Kidney epithelial cell (primary cell): Measurements from ENCODE around the gene SEMA3E. TPM values are rescaled to one million over a fixed set of nuclear protein-coding genes. Genes with fewer than 3 reads are reported as not detected.

ENCODE experiments used
- DNase-seq: peaks from one replicate; pipeline ENCODE4 v3.0.0-alpha.2; 2010; ENCODE audit warnings: low read depth
- H3K27me3 ChIP-seq: 2 replicates; pipeline ENCODE4 v1.6.0; 2011; ENCODE audit warnings: low read length; ENCODE audit not compliant: control insufficient read depth, insufficient read depth
- H3K36me3 ChIP-seq: 2 replicates; pipeline ENCODE4 v1.5.1; 2011; ENCODE audit warnings: low read length; ENCODE audit not compliant: control insufficient read depth, insufficient read depth
- H3K4me3 ChIP-seq: 2 replicates; pipeline ENCODE4 v1.5.1; 2011; ENCODE audit warnings: low read depth, mild to moderate bottlenecking, control low read depth, low read length
- total RNA-seq: library from RNA; depleted of rRNA; stranded (reverse); fragments of >200 nt; gene quantifications from 2 replicates; pipeline ENCODE4 v1.2.3, GENCODE V29; 2015
- TF ChIP-seq, protein P1 (sequence below): IDR thresholded peaks from 2 replicates; pipeline ENCODE4 v1.5.1; 2011; ENCODE audit warnings: mild to moderate bottlenecking, moderate library complexity, low read length, control low read depth, inconsistent platforms; ENCODE audit not compliant: insufficient read depth, poor library complexity, severe bottlenecking

The SEMA3E gene
- total RNA-seq, 1 donor from 2014 or later: not detected

- Histone ChIP-seq H3K4me3 (no peak overlapping the region), H3K27me3 (no peaks in the 10 kb centered on the region), H3K36me3 (no peaks in the 10 kb centered on the region)
- no peak for DNase-seq
- TF ChIP-seq, protein P1, sequence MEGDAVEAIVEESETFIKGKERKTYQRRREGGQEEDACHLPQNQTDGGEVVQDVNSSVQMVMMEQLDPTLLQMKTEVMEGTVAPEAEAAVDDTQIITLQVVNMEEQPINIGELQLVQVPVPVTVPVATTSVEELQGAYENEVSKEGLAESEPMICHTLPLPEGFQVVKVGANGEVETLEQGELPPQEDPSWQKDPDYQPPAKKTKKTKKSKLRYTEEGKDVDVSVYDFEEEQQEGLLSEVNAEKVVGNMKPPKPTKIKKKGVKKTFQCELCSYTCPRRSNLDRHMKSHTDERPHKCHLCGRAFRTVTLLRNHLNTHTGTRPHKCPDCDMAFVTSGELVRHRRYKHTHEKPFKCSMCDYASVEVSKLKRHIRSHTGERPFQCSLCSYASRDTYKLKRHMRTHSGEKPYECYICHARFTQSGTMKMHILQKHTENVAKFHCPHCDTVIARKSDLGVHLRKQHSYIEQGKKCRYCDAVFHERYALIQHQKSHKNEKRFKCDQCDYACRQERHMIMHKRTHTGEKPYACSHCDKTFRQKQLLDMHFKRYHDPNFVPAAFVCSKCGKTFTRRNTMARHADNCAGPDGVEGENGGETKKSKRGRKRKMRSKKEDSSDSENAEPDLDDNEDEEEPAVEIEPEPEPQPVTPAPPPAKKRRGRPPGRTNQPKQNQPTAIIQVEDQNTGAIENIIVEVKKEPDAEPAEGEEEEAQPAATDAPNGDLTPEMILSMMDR: no peak
Measured at GRCh38 chr7:83457022-83457892, 191.7 kb downstream of the SEMA3E start.

- Histone ChIP-seq H3K36me3 (no peaks in the 10 kb centered on the region), H3K27me3 (no peaks in the 10 kb centered on the region)
Measured at GRCh38 chr7:83456413-83456812, 192.5 kb downstream of the SEMA3E start.

DNA sequence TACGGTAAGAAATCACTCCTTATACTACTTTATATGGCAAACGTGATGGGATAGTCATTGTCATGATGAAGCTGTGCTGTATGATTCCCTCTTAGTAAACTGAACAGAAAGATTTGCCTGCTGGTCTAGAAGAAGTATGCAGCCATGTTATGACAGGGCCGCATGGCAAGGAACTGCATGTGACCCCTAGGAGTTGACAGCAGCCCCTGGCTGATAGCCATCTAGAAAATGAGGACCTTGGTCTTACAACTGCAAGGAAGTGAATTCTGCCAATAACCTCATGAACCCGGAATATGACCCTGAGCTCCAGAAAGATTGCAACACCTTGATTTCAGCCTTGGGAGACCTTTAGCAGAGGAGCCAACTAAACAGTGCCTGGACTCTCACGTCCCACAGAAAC lies 193.3 kb downstream of the SEMA3E start:
- no peak overlapping the region for H3K4me3 ChIP-seq
- no peaks in the 10 kb centered on the region for H3K27me3 ChIP-seq
- TF ChIP-seq, protein P1: no peak
- DNase-seq: no peak
- H3K36me3 ChIP-seq: no peaks in the 10 kb centered on the region

More at GRCh38 chr7:83456413-83456812, 192.5 kb downstream of the SEMA3E start:
- no peak overlapping the region for H3K4me3 ChIP-seq
- TF ChIP-seq, protein P1: no peak
- DNase-seq: no peak

DNA sequence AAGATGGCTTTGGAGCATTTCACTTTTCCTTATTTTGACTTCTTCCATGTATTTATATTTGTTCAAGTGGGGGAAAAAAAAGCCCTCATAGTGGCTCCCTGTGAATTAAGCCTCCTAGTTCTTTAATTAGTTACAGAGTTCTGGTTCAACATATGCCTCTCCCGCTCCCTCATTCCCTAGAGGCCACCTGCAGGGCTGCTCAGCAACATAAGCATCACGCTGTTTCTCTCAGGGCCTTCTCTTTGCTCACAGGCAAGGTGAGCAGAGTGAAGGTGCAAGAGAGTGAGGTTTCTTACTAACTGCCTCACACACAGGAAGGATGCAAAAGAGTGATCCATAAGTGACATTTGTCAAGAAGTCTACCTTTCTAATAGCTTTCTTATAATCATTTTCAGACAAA lies 196.7 kb downstream of the SEMA3E start:
- Histone ChIP-seq H3K4me3 (no peak overlapping the region), H3K36me3 (no peaks in the 10 kb centered on the region), H3K27me3 (no peaks in the 10 kb centered on the region)
- no peak for DNase-seq
- TF ChIP-seq, protein P1: no peak

DNA sequence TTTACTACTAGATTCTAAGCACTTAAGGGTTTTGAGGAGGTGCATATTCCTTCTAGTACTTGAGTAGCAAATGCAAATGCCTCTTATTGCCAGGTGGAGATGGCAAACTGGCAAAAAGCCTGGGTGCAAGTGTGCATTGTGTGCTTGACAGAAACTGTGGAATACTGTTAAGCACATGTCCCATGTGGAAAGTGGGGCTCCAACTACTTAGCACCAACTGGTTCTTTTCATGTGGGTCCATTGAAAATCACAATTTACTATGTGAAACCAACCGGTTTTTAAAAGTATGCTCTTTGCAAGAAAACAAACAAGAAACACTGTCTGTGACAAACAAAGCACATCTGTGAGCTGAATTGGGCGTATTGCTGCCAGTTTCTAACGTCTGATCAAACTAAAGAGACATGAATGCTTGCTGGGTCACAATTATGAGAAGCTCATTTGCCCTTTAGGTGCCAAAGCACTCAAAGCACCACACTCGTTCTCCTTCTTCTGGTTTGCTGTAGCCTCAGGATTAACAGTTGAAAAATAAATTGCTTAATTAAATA lies 197.4 kb downstream of the SEMA3E start:
- H3K4me3 ChIP-seq: no peak overlapping the region
- no peaks in the 10 kb centered on the region for H3K27me3 ChIP-seq
- no peaks in the 10 kb centered on the region for H3K36me3 ChIP-seq
- DNase-seq: no peak
- TF ChIP-seq, protein P1: no peak
